Gastrocnemius medialis (tissue), 4 donors: ENCODE measurements around the gene NLGN1. TPM values are rescaled to one million over a fixed set of nuclear protein-coding genes. Genes with fewer than 3 reads are reported as not detected.

Source experiments
- ATAC-seq, 2 donors: fragments of 150-250 bp; one replicate each; pipeline ENCODE4 v1.9.1; 2016
- DNase-seq, 2 donors: peaks; one replicate each; pipeline ENCODE4 v3.0.0-alpha.2; 2019
- H3K27ac ChIP-seq, 4 donors: fragments of 200-600 bp; sonication (generic); 1 replicate in 1 of 4; 2 replicates in 3 of 4; pipeline ENCODE4 v1.5.1; 2016 to 2018; ENCODE audit warnings: mild to moderate bottlenecking in 2 of 4, moderate library complexity in 1 of 4
- H3K27me3 ChIP-seq, 3 donors: fragments of 200-600 bp; sonication (generic) in 2 of 3; 1 replicate in 1 of 3; 2 replicates in 2 of 3; pipeline versions ENCODE4 v1.5.1 to v1.6.0; 2016 to 2019; ENCODE audit warnings: mild to moderate bottlenecking in 1 of 3, moderate library complexity in 1 of 3
- H3K36me3 ChIP-seq, 2 donors: fragments of 200-600 bp; sonication (generic) in 1 of 2; one replicate each; pipeline ENCODE4 v1.5.1; 2017 to 2018
- H3K4me1 ChIP-seq, 2 donors: fragments of 200-600 bp; sonication (generic) in 1 of 2; one replicate each; pipeline ENCODE4 v1.5.1; 2016 to 2017; ENCODE audit warnings: mild to moderate bottlenecking in 2 of 2
- H3K4me3 ChIP-seq, 4 donors: fragments of 200-600 bp; sonication (generic) in 3 of 4; 1 replicate in 1 of 4; 2 replicates in 3 of 4; pipeline ENCODE4 v1.5.1; 2016 to 2019; ENCODE audit warnings: mild to moderate bottlenecking in 2 of 4
- H3K9me3 ChIP-seq, 3 donors: fragments of 200-600 bp; sonication (generic) in 2 of 3; 1 replicate in 1 of 3; 2 replicates in 2 of 3; pipeline ENCODE4 v1.5.1; 2016 to 2019
- POLR2A ChIP-seq, 2 donors: fragments of 450-650 bp; IDR thresholded peaks; one replicate each; pipeline ENCODE4 v1.6.1; 2017; ENCODE audit warnings: antibody characterized with exemption in 2 of 2, mild to moderate bottlenecking in 2 of 2, moderate library complexity in 2 of 2
- in situ Hi-C, 4 donors: fragments of 200-750 bp; cut with MboI; loops; one replicate each; pipeline versions ENCODE4 v1.15.0 to v1.8.0; 2017; ENCODE audit warnings: low sequenced_read_pairs in 4 of 4
- intact Hi-C: fragments of 100-400 bp; cut with DNase I; formaldehyde crosslinking; loops from one replicate; pipeline ENCODE4 v1.15.1; 2023; ENCODE audit warnings: low total_unique reads
- total RNA-seq, 4 donors: library from RNA; depleted of rRNA; stranded (reverse); fragments of >200 nt; gene quantifications; one replicate each; pipeline versions ENCODE4 v1.1.0 to v1.2.3, GENCODE V29; 2016
- TF ChIP-seq, protein P1 (sequence below), 5 experiments: fragments of 450-650 bp in 3 of 5; fragments of 200-600 bp in 2 of 5; sonication (generic) in 2 of 5; IDR thresholded peaks in 4 of 5; conservative IDR thresholded peaks in 1 of 5; 1 replicate in 4 of 5; 2 replicates in 1 of 5; pipeline ENCODE4 v1.5.1; 2016 to 2019; ENCODE audit warnings: antibody characterized with exemption in 5 of 5, mild to moderate bottlenecking in 3 of 5, moderate library complexity in 3 of 5

The NLGN1 gene
- total RNA-seq, 4 donors from 2014 or later = 0.52 to 1.9 (median 1.1) TPM

DNA sequence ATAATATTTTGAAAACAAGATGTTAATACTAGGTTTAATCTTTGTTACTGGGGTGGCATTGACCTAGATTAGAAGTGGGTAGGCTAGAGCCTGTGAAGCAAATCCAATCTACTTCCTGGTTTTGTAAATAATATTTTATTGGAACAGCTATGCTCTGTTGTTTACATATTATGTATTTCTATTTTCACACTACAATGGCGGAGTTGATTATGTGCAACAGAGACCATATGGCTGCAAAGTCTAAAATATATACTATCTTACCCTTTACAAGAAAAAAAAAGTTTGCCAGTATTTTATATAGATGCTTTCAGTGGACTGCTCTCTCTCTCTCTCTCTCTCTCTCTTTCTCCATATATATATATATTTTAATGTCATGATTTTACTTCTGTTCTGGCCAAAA, 244.2 kb downstream of the NLGN1 start:
- H3K27ac ChIP-seq = no peak overlapping the region
- no peaks in the 10 kb centered on the region for H3K4me1 ChIP-seq
- no peak for DNase-seq
- H3K9me3 ChIP-seq = no peaks in the 10 kb centered on the region
- H3K4me3 ChIP-seq = no peak overlapping the region
- intact Hi-C loops = no loop called here
- H3K27me3 ChIP-seq = no peaks in the 10 kb centered on the region
- no peak for ATAC-seq
- TF ChIP-seq, protein P1, sequence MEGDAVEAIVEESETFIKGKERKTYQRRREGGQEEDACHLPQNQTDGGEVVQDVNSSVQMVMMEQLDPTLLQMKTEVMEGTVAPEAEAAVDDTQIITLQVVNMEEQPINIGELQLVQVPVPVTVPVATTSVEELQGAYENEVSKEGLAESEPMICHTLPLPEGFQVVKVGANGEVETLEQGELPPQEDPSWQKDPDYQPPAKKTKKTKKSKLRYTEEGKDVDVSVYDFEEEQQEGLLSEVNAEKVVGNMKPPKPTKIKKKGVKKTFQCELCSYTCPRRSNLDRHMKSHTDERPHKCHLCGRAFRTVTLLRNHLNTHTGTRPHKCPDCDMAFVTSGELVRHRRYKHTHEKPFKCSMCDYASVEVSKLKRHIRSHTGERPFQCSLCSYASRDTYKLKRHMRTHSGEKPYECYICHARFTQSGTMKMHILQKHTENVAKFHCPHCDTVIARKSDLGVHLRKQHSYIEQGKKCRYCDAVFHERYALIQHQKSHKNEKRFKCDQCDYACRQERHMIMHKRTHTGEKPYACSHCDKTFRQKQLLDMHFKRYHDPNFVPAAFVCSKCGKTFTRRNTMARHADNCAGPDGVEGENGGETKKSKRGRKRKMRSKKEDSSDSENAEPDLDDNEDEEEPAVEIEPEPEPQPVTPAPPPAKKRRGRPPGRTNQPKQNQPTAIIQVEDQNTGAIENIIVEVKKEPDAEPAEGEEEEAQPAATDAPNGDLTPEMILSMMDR (IDR thresholded peaks at IDR 0.05 in 4 of 5, conservative IDR thresholded peaks at IDR 0.05 in 1 of 5) = no peak
- TF ChIP-seq POLR2A (IDR thresholded peaks at IDR 0.05) = no peak
- in situ Hi-C loops = no loop called here
- H3K36me3 ChIP-seq = no peaks in the 10 kb centered on the region

DNA sequence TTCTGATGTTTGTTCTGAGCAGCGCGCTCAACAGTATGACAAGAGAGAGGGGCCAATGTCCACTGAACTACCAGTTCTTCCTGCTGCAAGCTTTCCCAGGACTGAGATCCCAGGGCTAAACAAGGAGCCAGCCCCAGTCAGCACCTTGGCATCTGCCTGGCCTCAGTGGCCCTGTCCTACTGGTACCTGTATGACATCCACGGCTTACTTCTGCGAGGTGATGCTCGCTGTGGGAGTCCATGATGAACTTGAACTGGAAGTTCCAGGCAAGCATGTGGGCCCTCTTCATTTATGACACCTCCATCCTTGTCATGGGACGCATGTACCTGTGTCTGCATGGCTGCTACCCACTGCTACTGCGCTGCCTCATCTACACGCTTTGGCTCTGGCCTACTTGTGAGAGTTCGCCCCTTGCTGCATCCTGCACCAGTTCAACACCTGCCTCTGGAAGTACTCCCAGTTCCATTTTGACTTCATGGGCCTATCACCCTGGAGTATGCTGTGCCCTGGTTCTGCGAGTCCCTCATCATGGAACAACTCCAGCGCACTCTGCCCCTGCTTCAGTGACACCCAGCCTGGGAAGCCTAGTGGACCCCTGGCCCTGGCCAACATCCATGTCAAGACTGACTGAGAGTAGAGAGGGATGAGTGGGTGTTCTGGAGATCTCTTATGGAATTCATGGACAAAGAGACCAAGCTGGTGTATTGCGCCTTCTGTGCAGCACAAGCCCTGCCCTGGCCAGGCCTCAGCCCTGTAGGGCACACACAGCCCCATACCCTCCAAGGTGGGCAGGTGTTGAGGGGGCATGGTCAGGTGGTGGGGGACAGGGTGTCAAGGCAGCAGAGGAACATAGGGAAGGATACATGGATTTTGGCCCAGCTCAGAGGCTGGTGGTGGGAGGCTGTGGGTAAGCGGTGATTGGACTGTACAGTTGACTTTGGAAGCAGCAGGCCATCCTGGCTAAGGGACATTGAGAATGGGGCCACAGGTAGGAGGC, 246.8 kb downstream of the NLGN1 start:
- DNase-seq (no peak), ATAC-seq (no peak)

DNA sequence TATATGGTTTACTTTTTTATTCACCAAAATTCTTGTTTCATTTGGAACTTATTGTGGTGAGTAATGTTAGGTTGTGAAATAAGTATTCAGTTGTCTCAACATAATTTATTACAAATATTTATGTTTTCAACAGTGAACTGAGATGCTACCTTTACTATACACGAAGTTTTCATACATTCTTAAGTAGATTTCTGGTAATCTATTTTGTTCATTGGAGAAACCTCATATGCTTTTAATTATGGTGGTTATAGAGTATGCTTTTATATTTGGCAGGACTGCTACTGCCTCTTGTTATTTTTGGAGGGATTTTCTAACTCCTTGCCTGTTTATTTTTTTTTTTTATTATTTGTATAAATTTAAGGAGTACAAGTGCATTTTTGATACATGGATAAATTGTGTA, 253.1 kb downstream of the NLGN1 start:
- intact Hi-C loops (no loop called here), in situ Hi-C loops (no loop called here)
- Histone ChIP-seq H3K4me1 (no peaks in the 10 kb centered on the region), H3K4me3 (no peak overlapping the region), H3K27me3 (no peaks in the 10 kb centered on the region), H3K9me3 (no peaks in the 10 kb centered on the region), H3K27ac (no peak overlapping the region), H3K36me3 (no peaks in the 10 kb centered on the region)
- ATAC-seq = no peak
- TF ChIP-seq POLR2A (IDR thresholded peaks at IDR 0.05) = no peak
- TF ChIP-seq, protein P1 (IDR thresholded peaks at IDR 0.05 in 4 of 5, conservative IDR thresholded peaks at IDR 0.05 in 1 of 5) = no peak
- no peak for DNase-seq

More for the DNA sequence above, 246.8 kb downstream of the NLGN1 start:
- TF ChIP-seq, protein P1 (IDR thresholded peaks at IDR 0.05 in 4 of 5, conservative IDR thresholded peaks at IDR 0.05 in 1 of 5) = no peak
- TF ChIP-seq POLR2A (IDR thresholded peaks at IDR 0.05) = no peak
- intact Hi-C loops = no loop called here
- Histone ChIP-seq H3K9me3 (no peaks in the 10 kb centered on the region), H3K36me3 (no peaks in the 10 kb centered on the region), H3K27me3 (no peaks in the 10 kb centered on the region), H3K4me1 (no peaks in the 10 kb centered on the region), H3K4me3 (no peak overlapping the region), H3K27ac (no peak overlapping the region)
- in situ Hi-C loops = no loop called here

- in situ Hi-C loops (no loop called here), intact Hi-C loops (no loop called here)
- no peaks in the 10 kb centered on the region for H3K9me3 ChIP-seq
- no peaks in the 10 kb centered on the region for H3K4me1 ChIP-seq
- TF ChIP-seq, protein P1 (IDR thresholded peaks at IDR 0.05 in 4 of 5, conservative IDR thresholded peaks at IDR 0.05 in 1 of 5) = no peak
- no peak for TF ChIP-seq POLR2A (IDR thresholded peaks at IDR 0.05)
- H3K27me3 ChIP-seq = no peaks in the 10 kb centered on the region
- ATAC-seq (no peak), DNase-seq (no peak)
- H3K4me3 ChIP-seq = no peak overlapping the region
- no peaks in the 10 kb centered on the region for H3K36me3 ChIP-seq
- no peak overlapping the region for H3K27ac ChIP-seq
These were observed 254.5 kb downstream of the NLGN1 start for GRCh38 chr3:173652093-173652492.
